CD4-positive, alpha-beta T cell (primary cell): ENCODE data around the gene CPXM1. TPM values are rescaled to one million over a fixed set of nuclear protein-coding genes. Genes with fewer than 3 reads are reported as not detected.

ENCODE experiments used
- ATAC-seq: fragments of 200-7000 bp; cut with Tn5 transposase; one replicate; pipeline ENCODE4 v1.10.0; 2022; ENCODE audit warnings: mild to moderate bottlenecking; ENCODE audit not compliant: poor library complexity
- CTCF ChIA-PET: fragments of 350-600 bp; sonication (Branson Sonifier 250); formaldehyde crosslinking; loops from one replicate; lab custom pipeline; 2021; ENCODE audit warnings: antibody characterized with exemption, inconsistent platforms; lab: Charles Lee
- POLR2A ChIA-PET: fragments of 350-600 bp; sonication (Branson Sonifier 250); formaldehyde crosslinking; loops from one replicate; lab custom pipeline; 2021; ENCODE audit warnings: antibody characterized with exemption, inconsistent platforms; lab: Charles Lee
- DNase-seq, 14 experiments: peaks; one replicate each; pipeline ENCODE4 v3.0.0-alpha.2; 2013 to 2020; ENCODE audit warnings: mixed read lengths in 2 of 14
- H3K27ac ChIP-seq, 2 donors: one replicate each; pipeline versions ENCODE4 v1.5.1 to v1.7.0; 2013; ENCODE audit warnings: low read length in 2 of 2, low read depth in 1 of 2, mild to moderate bottlenecking in 1 of 2
- H3K27me3 ChIP-seq, 2 experiments: 1 replicate in 1 of 2; 2 replicates in 1 of 2; pipeline versions ENCODE4 v1.6.1 to v1.7.0; 2013; ENCODE audit warnings: low read length in 2 of 2, control low read depth in 1 of 2, mild to moderate bottlenecking in 1 of 2, moderate library complexity in 1 of 2; ENCODE audit not compliant: insufficient read depth in 2 of 2, control insufficient read depth in 1 of 2
- H3K36me3 ChIP-seq: one replicate; pipeline ENCODE4 v1.6.1; 2013; ENCODE audit warnings: low read length, control low read depth; ENCODE audit not compliant: insufficient read depth
- H3K4me1 ChIP-seq: one replicate; pipeline ENCODE4 v1.6.1; 2013; ENCODE audit warnings: low read length, control low read depth; ENCODE audit not compliant: insufficient read depth
- H3K4me3 ChIP-seq: one replicate; pipeline ENCODE4 v1.5.1; 2013; ENCODE audit warnings: mild to moderate bottlenecking, low read length, moderate library complexity
- H3K9me3 ChIP-seq, 2 experiments: 1 replicate in 1 of 2; 2 replicates in 1 of 2; pipeline versions ENCODE4 v1.6.1 to v1.7.0; 2013; ENCODE audit warnings: low read length in 2 of 2, mild to moderate bottlenecking in 2 of 2, control low read depth in 1 of 2, moderate library complexity in 1 of 2; ENCODE audit not compliant: control insufficient read depth in 1 of 2, insufficient read depth in 1 of 2
- H3K27ac Mint-ChIP-seq: one replicate; pipeline ENCODE4 v1.8.0; 2020; ENCODE audit warnings: mixed read lengths
- H3K27me3 Mint-ChIP-seq: one replicate; pipeline ENCODE4 v1.8.0; 2021; ENCODE audit warnings: mixed read lengths
- H3K36me3 Mint-ChIP-seq: one replicate; pipeline ENCODE4 v1.8.0; 2021; ENCODE audit warnings: low read depth, mixed read lengths
- H3K4me1 Mint-ChIP-seq: one replicate; pipeline ENCODE4 v1.8.0; 2021; ENCODE audit warnings: low read depth, mixed read lengths
- H3K4me3 Mint-ChIP-seq: one replicate; pipeline ENCODE4 v1.8.0; 2020; ENCODE audit warnings: mild to moderate bottlenecking, mixed read lengths
- H3K9me3 Mint-ChIP-seq: one replicate; pipeline ENCODE4 v1.8.0; 2020; ENCODE audit warnings: mixed read lengths
- intact Hi-C, 2 experiments: fragments of 100-400 bp; cut with DNase I in 1 of 2; cut with micrococcal nuclease in 1 of 2; formaldehyde crosslinking; loops; one replicate each; pipeline versions ENCODE4 v1.15.1 to v1.9.0; 2023 to 2025; cut with DNase I, micrococcal nuclease
- total RNA-seq, 174 experiments: library from RNA in 2 of 174; stranded (reverse) in 2 of 174; gene quantifications; one replicate each; pipeline ENCODE4 v1.2.3 and lab custom pipeline; 2021 to 2026
- TF ChIP-seq, protein P1 (sequence below): fragments of 200-600 bp; IDR thresholded peaks from one replicate; pipeline ENCODE4 v1.8.0; 2022; ENCODE audit warnings: antibody characterized with exemption, mild to moderate bottlenecking

CPXM1 gene
- total RNA-seq, 2 experiments from 2014 or later, result not detected

DNA sequence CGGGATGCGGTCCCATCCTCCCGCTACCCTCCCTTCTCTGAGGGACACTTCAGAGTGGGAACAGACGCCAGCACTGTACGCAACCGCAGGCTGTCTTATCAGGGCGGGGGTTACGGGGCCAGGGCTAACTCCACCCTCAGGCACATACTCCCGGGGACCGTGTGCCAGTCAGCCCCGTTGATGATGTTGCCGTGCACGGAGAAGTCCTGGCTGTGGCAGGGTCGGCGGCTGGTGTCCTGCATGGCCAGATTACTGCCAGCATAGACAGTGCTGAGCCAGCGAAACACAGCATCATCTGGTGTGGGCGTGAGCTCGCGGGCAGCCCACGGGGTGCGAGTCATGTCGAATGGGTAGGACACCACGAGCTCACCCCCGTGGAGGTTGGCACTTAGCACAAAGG is 5.0 kb downstream of the CPXM1 start:
- ChIA-PET POLR2A (no interaction called here), CTCF (no interaction called here)
- Histone ChIP-seq H3K9me3 (peaks cover 0 to 14% of the 10 kb centered on the region in 2 experiments), H3K27me3 (peaks cover 25 to 27% of the 10 kb centered on the region in 2 experiments), H3K4me1 (peaks cover 16% of the 10 kb centered on the region), H3K4me3 (no peak overlapping the region), H3K36me3 (no peaks in the 10 kb centered on the region), H3K27ac (no peak overlapping the region)
- no peaks in the 10 kb centered on the region for H3K36me3 Mint-ChIP-seq
- peaks cover 73% of the 10 kb centered on the region for H3K27me3 Mint-ChIP-seq
- TF ChIP-seq, protein P1, sequence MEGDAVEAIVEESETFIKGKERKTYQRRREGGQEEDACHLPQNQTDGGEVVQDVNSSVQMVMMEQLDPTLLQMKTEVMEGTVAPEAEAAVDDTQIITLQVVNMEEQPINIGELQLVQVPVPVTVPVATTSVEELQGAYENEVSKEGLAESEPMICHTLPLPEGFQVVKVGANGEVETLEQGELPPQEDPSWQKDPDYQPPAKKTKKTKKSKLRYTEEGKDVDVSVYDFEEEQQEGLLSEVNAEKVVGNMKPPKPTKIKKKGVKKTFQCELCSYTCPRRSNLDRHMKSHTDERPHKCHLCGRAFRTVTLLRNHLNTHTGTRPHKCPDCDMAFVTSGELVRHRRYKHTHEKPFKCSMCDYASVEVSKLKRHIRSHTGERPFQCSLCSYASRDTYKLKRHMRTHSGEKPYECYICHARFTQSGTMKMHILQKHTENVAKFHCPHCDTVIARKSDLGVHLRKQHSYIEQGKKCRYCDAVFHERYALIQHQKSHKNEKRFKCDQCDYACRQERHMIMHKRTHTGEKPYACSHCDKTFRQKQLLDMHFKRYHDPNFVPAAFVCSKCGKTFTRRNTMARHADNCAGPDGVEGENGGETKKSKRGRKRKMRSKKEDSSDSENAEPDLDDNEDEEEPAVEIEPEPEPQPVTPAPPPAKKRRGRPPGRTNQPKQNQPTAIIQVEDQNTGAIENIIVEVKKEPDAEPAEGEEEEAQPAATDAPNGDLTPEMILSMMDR, result no peak
- H3K4me3 Mint-ChIP-seq, result no peak overlapping the region
- H3K9me3 Mint-ChIP-seq, result no peaks in the 10 kb centered on the region
- ATAC-seq (no peak), DNase-seq (no peak)
- intact Hi-C loops, result no loop called here
- H3K27ac Mint-ChIP-seq, result no peak overlapping the region
- peaks cover 15% of the 10 kb centered on the region for H3K4me1 Mint-ChIP-seq

DNA sequence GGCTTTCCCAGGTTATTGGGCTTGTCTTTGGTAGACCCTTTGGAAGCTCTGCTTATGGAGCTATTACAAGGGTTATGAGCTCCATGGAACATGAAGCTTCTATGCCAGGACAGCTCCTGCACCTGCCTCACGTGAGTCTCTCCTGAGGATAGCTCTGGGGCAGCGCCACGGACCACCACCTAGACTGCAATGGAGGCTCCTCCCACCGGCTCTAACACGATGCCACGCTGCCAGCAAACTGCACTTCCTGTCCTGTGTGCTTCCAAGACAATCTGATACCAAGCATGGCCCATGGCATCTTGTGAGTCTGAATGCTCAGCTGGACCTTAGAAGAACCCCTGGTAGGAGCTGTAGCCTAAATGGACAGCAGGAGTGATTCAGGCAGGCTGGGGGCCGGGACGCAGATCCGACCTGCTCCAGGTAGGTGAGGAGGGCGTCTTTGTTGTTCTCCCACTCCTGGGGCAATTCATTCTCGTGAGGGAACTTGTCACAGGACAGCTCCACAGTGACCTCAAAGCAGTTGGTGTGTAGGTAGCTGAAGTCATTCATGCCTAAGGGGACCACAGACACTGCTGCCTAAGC is 5.5 kb downstream of the CPXM1 start:
- CTCF ChIA-PET, result no interaction called here
- POLR2A ChIA-PET, result no interaction called here
- H3K27me3 Mint-ChIP-seq, result peaks cover 74% of the 10 kb centered on the region
- H3K27ac ChIP-seq, result no peak overlapping the region
- intact Hi-C loops, result no loop called here
- H3K9me3 ChIP-seq, result peaks cover 0 to 12% of the 10 kb centered on the region in 2 experiments
- ATAC-seq, result no peak
- no peak overlapping the region for H3K4me3 Mint-ChIP-seq
- TF ChIP-seq, protein P1, result no peak
- no peak overlapping the region for H3K27ac Mint-ChIP-seq
- H3K4me1 ChIP-seq, result peaks cover 12% of the 10 kb centered on the region
- no peak overlapping the region for H3K4me3 ChIP-seq
- H3K27me3 ChIP-seq, result peaks cover 23 to 24% of the 10 kb centered on the region in 2 experiments
- no peaks in the 10 kb centered on the region for H3K36me3 Mint-ChIP-seq
- no peaks in the 10 kb centered on the region for H3K9me3 Mint-ChIP-seq
- H3K4me1 Mint-ChIP-seq, result peaks cover 13% of the 10 kb centered on the region
- no peaks in the 10 kb centered on the region for H3K36me3 ChIP-seq
- DNase-seq, result no peak

DNA sequence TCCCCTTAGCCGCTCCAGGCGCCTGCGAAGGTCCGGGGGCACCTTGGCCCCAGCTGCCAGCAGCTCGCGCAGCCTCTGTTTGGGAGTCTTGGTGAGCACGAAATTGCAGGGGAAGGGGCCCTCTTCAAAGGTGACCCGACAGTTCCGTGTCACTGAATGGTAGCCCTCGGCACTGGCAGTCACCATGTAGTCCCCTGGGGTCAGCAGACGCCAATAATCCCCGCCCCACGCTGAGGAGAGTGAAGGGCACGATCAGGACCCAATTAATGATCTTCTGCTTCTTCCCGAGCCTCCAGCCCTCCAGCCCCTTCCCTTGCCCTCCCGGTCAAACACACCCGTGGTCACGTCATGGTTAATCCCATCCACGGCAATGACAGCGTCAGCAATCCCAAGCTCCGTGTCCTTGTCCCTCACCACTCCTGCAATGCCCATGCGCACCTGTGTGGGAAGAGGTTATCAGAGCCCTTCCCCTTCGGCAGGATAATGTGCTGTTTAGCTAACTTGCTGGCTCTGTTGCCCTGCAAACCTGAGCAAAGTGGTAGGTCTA is 6.2 kb downstream of the CPXM1 start:
- no peak for ATAC-seq
- peaks cover 5% of the 10 kb centered on the region for H3K4me1 ChIP-seq
- no peak overlapping the region for H3K4me3 ChIP-seq
- intact Hi-C loops, result no loop called here
- TF ChIP-seq, protein P1, result no peak
- H3K36me3 ChIP-seq, result no peaks in the 10 kb centered on the region
- H3K9me3 Mint-ChIP-seq, result no peaks in the 10 kb centered on the region
- H3K27ac ChIP-seq, result no peak overlapping the region
- ChIA-PET CTCF (no interaction called here), POLR2A (interaction anchor here (0.9 kb wide), 1 partner anchor 40 kb away, joined by 3 read pairs; no protein-coding TSS in a partner anchor)
- peaks cover 0 to 5% of the 10 kb centered on the region in 2 experiments for H3K9me3 ChIP-seq
- H3K36me3 Mint-ChIP-seq, result no peaks in the 10 kb centered on the region
- H3K4me3 Mint-ChIP-seq, result no peak overlapping the region
- no peak for DNase-seq
- H3K27ac Mint-ChIP-seq, result no peak overlapping the region
- H3K27me3 Mint-ChIP-seq, result peaks cover 67% of the 10 kb centered on the region
- peaks cover 6% of the 10 kb centered on the region for H3K4me1 Mint-ChIP-seq
- H3K27me3 ChIP-seq, result peaks cover 17% of the 10 kb centered on the region in 2 experiments
